Lower leg skin (tissue), 3 donors: ENCODE measurements around the gene ARFRP1.

Experiments
- CTCF ChIP-seq, 3 donors: fragments of 450-650 bp; IDR thresholded peaks; one replicate each; pipeline ENCODE4 v1.5.1; 2016; ENCODE audit warnings: antibody characterized with exemption in 3 of 3, mild to moderate bottlenecking in 3 of 3, moderate library complexity in 2 of 3
- POLR2A ChIP-seq, 2 donors: fragments of 450-650 bp; IDR thresholded peaks; one replicate each; pipeline ENCODE4 v1.6.1; 2016 to 2017; ENCODE audit warnings: antibody characterized with exemption in 2 of 2, mild to moderate bottlenecking in 1 of 2, moderate library complexity in 1 of 2

GRCh38 chr20:63705232-63706026 lies 2.3 kb downstream of the ARFRP1 start:
- no peak for TF ChIP-seq CTCF (IDR thresholded peaks at IDR 0.05)
- TF ChIP-seq POLR2A (IDR thresholded peaks at IDR 0.05), result no peak
